HG03196 (cell line): ENCODE measurements around the gene RALGPS1.

ENCODE experiments used
- ATAC-seq: cut with Tn5 transposase; IDR thresholded peaks from one replicate; pipeline ENCODE4 v1.9.1; 2021; ENCODE audit not compliant: unreplicated experiment

Gene RALGPS1

GRCh38 chr9:126953041-126953809 is 38.6 kb downstream of the RALGPS1 start:
- no peak for ATAC-seq

DNA sequence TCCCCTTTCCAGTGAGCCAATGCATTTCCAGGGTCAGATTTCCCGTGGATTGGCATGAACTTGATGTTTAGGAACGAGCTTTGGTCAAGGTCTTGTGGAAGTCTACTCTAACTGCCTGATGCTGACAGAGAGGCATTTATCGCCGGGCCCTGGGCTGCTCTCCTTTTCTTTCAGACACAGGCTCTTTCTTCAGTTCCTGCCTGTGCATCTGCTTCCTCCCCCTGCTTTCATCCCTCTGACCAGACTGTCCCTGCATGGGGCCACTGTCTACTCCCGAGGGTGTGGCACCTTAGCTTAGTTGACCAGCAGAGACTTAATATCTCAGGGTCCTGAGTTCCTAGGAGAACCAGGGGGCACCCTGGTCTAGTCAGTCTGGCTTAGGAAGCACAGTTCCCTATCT is 41.2 kb downstream of the RALGPS1 start:
- no peak for ATAC-seq

- ATAC-seq, result no peak
Observed at GRCh38 chr9:126956917-126957686, 42.5 kb downstream of the RALGPS1 start.

- no peak for ATAC-seq
Observed at GRCh38 chr9:126957687-126958053, 43.1 kb downstream of the RALGPS1 start.

DNA sequence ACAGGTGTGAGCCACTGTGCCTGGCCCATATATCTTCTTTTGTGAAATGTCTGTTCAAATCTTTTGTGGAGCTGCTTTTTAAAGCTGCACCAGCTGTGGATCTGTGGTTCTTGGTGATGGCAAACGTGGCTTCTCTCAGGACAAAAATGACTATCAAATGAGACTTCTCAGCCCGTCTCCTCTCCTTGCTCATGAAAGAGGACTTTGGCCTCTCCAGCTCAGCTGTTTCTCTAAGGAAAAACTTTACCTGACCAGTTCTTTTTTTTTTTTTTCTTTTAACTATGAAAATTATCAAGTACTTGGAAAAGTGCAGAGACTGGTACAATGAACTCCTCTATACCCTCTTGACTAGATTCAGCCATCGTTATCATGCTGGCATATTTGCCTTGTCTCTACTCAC is 44.8 kb downstream of the RALGPS1 start:
- ATAC-seq, result no peak

DNA sequence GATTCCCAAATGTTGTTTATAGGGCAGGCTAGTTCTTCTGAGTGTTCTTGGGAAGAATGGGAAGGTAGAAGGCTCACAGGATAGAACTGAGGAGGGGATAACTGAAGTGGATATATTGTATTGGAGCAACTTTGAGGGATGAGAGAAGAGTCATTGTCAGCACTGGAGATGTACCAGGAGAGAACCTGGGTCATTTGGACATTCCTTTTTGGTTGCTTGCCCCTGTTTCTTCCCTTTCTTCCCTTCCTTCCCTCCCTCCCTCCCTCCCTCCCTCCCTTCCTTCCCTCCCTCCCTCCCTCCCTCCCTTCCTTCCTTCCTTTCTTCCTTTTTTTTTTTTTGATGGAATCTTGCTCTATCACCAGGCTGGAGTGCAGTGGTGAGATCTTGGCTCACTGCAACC is 45.3 kb downstream of the RALGPS1 start:
- no peak for ATAC-seq

DNA sequence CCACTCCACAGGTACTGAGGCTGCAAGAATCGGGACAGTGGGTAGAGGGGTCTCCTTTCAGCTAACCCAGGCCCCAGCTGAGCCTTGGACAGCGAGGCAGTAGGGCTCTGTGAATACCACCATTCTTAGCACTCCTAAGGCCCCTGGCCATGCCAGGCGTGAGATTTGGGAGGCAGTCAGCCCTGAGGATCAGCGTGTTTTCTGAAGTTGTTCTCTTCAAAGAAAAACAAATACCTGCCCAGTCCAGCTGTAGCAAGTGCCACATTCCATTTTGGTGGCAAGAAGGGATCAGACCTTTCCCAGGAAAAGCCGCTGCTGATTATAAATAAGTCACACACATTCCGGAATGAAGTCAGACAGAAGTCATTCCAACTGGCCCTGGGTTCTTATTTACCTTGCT is 47.8 kb downstream of the RALGPS1 start:
- no peak for ATAC-seq

DNA sequence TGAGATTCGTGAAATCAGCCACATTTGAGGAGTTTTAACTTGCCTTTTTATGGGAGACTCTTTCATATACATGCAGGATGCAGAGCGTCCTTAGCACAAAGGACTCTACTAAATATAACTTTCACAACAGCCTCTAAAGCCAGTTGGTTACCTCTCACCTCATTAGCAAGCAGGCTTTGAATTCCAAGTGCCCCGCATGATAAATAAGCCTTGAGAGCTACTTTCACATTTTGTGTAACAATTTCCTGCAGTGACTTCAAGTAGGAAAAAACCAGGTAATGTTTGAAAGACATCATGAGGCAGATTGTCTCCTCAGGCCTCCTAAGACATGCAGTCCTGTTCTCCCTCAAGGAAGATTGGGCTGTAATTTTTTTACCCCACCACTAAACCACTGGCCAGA is 50.5 kb downstream of the RALGPS1 start:
- no peak for ATAC-seq

DNA sequence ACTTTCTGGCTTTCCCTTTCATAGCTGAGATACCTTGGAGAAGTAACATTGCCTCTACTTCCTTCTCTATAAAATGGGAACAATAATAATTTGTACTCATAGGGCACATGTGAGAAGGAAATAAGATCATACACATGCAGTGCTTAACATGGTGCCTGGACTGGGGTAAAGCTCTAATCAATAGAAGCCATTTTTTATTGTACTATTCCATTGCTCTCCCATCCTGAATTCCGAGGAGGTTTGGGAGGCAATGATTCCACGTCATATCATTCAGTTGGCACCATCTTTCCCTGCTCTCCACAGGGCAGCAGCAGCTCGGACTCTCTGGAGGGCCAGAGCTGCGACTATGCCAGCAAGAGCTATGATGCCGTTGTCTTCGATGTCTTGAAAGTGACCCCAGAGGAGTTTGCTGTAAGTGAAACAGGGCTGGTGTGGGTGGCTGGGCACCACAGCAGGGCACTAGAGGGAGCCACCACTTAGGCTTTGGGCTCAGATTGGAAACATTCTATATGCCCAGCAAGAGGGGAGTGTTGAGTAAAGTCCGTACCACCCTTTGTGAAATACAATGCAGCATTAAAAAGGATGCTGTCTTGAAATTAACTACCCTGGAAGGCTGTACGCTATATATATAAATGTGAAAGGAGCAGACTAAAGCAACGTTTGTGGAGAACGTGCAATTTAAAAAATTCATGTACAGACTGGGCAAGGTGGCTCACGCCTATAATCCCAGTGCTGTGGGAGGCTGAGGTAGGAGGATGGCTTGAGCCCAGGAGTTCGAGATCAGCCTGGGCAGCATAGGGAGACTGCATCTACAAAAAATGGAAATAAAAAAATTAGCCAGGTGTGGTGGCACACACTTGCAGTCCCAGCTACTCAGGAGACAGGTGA is 51.2 kb downstream of the RALGPS1 start:
- no peak for ATAC-seq

- no peak for ATAC-seq
Observed at GRCh38 chr9:126971261-126971660, 56.7 kb downstream of the RALGPS1 start.

- ATAC-seq, result no peak
Observed at GRCh38 chr9:126973651-126974529, 59.3 kb downstream of the RALGPS1 start.

DNA sequence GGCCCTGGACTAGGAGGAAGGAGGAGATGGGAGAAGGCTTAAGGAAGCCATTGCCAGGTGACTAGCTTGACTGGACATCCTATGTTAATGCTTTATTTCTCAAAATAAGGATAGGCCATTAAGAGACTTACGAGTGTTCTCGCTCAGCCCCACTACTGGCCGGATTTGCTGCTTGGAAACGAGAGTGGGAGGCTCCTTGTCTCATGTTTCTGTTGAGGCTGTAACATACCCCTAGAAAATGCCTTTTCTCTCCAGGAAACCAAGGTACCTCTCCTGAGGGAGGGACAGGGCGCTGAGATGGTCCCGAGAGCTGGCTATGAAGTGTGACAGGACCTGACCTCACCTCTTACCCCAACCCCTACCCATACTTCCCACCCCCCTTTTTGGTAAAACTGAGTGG is 60.0 kb downstream of the RALGPS1 start:
- no peak for ATAC-seq

GRCh38 chr9:126975327-126976220 is 61.0 kb downstream of the RALGPS1 start:
- no peak for ATAC-seq

DNA sequence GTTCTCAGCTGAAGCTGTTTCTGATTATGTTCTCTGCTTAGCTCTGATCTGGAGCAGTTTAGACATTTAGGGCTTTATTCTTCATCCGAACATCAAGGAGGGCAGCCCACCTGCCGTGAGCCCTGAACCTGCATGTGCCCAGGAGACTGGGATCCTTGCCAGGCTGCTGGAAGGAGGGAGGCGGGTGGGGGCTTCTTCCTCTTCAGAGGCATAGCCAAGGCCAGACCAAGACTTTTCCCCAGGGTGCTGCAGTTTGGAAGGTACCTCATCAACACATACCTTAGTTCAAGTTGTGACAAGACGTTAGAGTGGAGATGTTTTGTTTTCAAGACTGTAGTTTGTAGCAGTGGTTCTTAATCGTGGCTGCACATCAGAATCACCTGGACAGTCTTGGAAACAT is 64.9 kb downstream of the RALGPS1 start:
- ATAC-seq, result no peak

DNA sequence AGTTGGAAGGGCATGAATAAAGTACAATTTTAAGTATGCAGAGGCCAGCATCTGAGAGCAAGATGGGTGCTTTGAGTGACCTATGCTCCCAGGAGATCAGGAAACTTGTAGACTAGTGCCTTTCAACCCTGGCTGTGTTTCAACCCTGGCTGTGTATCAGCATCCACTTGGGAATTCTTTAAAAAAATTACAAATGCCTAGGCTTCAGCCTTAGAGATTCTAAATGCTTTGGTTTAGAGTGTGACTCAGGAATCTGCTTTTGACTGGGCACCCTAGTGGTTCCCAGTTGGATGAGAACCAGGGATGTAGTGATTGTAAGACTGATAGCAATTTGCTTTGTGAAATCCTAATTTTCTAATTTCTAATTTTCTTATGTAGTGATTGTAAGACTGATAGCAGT is 65.6 kb downstream of the RALGPS1 start:
- no peak for ATAC-seq

- no peak for ATAC-seq
Observed at GRCh38 chr9:126981218-126981617, 66.6 kb downstream of the RALGPS1 start.

DNA sequence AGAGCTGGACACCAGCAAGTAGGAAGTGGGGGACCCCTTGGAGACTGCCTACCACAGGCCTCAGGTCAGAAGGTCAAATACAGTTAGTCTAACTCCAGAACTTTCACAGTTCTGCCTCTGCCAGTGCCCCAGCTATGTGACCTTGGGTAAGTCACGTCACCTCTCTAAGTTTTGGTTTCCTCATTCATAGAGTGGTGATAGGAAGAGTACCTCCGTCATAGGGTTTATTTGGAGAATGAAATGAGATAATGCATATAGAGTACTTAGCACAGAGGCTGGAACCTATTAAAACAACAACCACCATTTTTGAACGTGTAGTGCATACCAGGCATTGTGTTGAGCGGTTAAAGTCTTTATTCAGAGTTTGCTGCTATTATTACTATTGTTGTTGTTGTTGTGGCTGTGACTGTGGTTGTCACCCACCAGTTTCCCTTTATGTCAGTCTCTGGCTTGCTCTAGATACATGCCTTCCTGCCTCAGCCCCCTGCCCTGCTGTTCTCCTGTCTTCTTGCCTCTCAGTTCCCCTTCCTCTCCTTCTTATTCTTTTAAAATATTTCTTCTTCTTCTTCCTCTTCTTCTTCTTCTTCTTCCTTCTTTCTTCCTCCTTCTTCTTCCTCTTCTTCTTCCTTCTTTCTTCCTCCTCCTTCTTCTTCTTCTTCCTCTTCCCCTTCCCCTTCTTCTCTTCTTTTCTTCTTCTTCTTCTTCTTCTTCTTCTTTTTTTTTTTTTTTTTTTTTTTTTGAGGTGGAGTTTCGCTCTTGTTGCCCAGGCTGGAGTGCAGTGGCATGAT is 67.8 kb downstream of the RALGPS1 start:
- no peak for ATAC-seq

GRCh38 chr9:126983767-126984166 is 69.2 kb downstream of the RALGPS1 start:
- no peak for ATAC-seq

DNA sequence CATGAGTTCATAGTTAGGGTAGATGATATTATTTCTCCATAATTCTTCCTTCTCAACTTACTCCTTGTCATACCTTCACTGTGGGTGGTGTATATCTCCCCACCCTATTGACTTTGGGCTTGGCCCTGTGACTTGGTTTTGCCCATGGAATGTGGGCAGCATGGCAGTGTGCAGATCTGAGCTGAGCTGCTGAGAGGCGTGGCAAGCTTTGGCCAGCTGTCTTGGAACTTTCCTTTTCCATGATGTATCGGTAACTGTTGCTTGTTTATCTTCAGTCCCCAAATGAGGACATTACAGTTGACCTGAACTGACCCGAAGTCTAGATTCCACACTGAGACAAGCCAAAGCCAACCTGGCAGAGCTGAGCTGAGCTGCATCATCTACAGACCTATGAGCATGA is 70.4 kb downstream of the RALGPS1 start:
- ATAC-seq, result no peak
